GM19240 (cell line): ENCODE data around the gene DISC1.
"Not testable (repeated sequence)": the region's sequence is repeated elsewhere in the genome, so short reads cannot be mapped to it uniquely, and the experiment has no call there.

ENCODE experiments used
- DNase-seq: peaks from one replicate; pipeline ENCODE4 v3.0.0; 2011; ENCODE audit warnings: low spot score; ENCODE audit not compliant: insufficient read length

Gene DISC1

DNA sequence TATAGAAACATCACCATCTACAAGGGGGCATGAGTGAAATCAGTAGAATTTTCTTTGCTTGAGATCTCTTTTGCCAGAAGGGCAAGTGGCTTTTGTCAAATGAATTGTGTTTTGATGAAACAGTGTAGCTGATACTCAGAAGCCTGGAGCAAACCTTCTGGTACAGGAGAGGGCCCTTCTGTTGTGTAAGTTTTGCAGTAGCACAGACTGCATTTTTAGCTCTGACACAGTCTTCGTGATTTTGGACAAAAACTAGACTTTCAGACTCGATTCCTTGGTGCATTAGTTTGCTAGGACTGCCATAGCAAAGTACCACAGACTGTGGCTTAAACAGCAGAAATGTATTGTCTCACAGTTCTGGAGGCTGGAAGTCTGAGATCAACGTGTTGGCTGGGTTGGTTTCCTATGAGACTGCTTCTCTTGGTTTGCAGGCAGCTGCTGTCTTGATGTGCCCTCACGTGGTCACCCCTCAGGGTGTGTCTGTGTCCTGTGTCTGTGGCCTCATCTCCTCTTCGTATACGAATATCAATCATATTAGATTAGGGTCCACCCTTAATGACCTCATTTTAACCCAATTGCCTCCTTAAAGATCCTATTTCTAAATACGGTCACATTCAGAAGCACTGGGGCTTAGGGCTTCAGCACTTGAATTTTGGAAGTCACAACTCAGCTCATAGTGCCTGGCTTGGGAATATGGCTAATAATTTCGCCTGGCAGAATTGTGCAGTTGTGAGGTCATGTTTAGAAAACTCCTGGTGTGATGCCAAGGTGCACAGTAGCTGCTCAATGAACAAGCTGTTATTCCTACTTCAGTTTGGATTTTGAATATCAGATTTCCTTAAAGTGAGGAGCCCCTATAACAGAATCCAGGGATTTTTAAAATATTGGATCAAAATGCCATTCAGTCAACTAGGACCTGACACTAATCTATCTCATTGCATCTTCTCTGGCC is 21.2 kb upstream of the DISC1 start:
- DNase-seq, result no peak

DNA sequence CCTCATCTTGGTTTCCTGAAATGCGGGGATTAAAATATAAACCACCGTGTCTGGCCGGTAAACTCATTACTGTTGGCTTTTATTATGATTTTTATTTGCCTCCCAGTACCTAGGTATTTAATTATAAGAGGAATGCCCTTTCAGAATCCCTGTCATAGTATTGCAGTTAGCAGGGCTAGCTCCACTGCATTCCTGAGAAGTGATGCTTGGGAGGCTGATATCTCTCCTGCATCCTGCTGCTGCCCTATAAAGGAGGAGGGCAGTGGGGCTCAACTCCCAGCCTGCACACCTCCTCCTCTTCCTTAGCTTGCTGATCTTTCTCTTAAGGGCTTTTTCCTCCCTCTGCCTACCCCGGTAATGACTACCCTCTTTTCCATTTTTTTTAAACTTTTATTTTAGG is 19.9 kb upstream of the DISC1 start:
- no peak for DNase-seq

DNA sequence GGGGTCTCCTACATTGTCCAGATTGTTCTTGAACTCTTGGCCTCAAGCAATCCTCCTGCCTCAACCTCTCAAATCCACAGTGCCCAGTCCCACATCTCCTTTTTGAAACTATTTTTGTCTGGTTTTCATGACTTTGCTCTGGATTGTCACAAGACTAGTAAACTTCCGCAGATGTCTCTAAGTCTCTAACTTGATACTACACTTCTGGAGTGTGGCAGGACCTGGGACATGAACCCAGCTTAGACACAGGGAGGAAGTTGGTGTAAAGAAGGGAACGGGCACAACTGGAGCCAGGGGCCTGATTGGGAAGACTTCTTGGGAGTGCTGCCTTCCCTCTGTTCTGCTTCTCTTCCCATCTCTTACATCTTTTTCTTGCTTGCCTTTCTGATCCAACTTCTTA is 16.2 kb upstream of the DISC1 start:
- DNase-seq, result no peak

DNA sequence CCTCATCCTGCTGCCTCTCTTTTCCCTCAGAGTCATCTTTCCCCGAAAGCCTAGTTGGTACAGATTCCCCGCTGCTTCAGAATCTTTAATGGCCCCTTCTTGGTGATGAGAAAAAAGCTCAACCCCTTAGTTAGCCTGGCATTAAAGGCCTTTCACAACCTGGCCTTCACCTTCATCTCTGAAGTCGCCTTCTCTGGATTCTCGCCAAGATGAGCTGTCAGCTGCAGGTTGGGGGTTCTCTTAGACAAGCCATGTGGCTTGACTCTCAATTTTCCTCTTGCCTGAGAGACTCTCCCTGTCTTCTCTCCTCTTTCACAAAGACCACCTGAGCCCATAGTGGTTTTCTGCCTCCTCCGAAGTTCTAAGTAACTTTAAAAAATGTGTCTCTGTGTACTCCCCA is 15.5 kb upstream of the DISC1 start:
- no peak for DNase-seq

DNA sequence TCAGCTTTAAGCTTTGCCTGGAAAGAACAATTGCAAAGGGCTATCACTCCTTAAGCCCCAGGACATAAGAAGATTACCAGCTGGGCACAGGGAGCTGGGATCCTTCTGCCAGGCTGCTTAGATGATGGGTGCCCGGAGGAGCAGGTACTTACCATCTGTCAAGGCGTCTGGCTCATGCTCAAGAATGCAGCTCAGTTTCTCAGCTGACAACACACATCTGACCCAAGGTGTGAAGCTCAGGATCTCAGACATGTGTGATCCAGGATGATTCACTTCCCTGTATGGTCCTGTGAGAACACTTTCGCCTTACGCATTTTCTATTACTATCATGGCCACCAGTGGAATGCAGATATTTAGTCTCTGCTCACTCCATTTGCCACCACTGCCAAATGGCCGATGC is 14.7 kb upstream of the DISC1 start:
- no peak for DNase-seq

DNA sequence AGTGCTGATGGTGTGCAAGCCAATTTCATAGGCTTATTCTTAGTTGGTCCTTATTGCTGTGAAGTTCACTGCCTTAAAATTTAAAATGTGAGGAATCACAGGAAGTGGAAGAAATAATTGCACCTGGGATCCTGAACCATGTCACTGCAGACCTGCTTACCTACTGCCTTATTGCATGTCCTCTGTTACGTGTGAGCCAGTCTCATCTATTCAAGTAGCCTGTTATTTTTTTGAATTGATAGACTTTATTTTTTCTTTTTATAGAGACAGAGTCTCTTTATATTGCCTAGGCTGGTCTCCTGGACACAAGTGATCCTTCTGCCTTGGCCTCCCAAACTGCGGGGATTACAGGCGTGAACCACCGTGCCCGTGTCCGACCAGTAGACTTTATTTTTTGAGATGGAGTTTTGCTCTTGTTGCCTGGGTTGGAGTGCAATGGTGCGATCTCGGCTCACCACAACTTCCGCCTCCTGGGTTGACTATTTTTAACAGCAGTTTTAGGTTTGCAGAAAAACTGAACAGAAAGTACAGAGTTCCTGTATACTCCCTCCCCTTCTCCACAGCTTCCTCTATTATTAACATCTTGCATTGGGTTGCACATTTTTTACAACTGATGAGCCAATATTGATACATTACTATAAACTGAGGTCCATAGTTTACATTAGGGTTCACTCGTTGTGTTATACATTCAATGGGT is 14.0 kb upstream of the DISC1 start:
- no peak for DNase-seq

DNA sequence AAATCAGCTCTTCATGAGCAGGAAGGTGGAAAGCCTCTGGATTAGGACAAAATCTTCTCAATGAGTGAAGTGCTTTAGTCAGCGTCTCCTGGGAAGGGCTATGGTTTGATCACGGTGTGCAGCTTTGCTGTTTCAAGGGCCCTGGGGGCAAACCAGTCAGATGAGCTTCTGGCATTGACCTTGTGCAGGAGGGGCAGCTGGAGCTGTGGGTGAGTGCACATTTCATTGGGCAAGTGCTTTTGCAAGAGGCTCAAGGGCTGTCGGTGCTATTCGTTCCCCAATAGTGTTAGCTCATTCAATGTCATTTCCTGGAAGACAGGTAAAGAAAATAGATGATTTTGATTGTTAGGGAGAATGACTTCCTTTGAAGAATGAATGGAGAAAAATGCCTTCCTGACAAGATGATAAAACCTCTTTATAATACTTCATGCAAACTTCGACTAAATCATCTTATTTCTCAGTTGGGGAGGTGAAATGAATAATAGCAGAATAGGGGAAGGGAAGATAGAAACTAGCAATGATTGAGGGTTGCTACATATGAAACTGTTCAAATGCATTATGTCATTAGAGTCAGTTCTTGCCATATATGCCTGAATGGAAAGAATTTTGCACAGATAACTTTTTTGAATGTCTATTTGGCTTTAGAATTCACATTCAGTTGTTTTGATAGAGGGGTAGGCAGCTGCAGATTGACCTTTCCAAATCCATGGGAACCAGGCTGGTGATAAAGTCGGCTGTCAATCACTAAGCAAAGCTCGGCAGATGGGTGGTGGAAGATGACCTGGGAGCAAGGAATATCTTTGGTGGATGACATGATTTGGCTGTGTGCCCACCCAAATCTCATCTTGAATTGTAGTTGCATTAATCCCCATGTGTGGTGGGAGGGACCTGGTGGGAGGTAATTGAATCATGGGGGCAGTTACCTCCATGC is 12.9 kb upstream of the DISC1 start:
- no peak for DNase-seq

DNA sequence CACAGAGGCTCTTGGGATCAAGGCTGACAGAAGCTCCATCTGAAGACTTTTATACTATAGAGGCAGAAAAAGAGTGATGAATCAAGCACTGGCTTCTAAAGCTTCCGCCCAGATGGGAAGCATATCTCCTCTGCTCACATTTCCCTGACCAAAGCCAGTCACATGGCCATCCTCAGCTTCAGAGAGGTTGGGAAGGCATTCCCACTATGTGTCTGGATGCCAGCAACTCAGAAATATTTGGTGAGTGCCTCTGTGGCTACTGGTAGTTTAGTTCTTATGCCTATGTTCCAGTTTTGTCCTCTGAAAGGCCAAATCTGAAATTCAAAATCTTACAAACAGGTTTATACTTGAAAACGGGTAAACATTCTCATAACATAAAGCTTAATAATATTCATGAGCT is 9.9 kb upstream of the DISC1 start:
- no peak for DNase-seq

DNA sequence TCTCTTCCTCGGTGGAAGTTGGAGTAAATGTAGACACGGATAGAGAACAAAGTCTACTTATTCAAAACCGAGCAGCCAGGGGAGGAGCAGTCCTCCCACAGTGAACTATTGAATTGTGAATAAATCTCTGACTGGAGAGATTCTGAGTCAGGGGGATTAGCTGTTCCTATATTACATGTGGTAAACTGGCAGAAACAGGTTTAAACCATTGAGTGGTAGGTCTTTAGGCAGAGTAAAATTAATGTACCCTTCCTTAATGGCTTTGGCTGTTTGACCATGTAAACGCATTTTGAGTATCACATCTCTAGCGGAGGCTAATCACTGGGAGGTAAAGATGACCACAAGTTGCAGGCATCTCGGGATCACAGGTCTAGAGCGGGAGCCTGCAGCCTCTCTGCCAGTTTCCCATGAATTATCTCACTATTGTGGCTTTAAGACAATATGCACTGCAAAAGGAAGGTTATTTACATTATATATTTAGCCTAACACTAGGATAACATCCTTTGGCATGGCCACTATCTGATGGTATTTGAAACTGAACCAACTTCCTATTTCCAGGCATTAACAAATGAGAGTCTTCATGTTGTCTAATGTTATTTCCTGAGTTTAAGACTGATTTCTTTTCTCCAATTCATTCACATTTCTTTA is 7.9 kb upstream of the DISC1 start:
- no peak for DNase-seq

DNA sequence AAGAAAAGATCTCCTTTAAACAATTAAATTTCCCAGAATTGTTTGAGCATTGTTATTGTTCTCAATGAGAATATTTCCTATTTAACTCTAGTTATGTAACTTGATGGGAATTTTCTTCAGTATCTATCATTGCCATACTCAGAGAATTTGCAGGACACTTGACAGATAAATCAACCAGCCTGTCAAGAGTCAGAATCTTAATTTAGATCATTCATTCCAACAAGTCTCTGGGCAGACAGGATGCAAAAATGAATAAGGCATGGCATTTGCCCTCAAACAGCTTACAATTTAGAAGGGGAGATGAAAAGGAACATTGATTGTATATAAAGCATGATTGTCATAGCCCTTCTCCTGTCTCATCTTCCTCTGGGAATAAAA is 7.3 kb upstream of the DISC1 start:
- no peak for DNase-seq

DNA sequence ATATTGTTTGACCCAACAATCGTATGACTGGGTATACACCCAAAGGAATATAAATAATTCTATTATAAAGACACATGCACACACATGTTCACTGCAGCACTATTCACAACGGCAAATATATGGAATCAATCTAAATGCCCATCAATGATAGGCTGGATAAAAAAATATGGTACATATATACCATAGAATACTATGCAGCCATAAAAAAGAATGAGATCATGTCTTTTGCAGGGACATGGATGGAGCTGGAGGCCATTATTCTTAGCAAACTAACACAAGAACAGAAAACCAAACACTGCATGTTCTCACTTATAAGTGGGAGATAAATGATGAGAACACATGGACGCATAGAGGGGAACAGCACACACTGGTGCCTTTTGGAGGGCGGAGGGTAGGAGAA is 1.5 kb upstream of the DISC1 start:
- DNase-seq, result not testable (repeated sequence)

DNA sequence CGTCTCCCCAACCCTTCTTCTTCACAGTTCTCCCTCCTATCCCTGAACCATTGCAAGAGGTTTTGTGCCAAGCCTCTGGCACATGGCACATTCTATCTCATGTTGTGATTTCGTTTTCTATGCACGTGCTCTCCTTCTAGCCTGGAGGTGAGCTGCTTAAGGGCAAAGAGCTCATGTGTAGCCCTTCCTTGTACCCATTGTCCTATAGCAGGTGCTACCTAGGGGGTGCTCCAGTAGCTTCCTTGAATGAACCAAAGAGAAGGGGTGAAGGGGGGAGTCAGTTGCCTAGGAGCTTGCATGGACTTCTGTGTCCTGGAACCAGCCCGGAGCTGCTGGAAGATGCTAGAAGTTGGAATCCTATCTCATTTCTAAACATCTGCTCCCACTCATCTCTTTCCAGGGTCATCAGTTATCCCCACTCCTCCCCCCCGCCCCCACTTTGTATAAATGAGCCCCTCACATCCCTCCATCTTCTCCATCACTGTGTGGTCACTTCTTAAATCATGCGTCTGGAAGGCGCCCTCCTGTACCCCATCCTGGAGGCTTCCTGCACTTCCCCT is 535 bp upstream of the DISC1 start:
- DNase-seq, result no peak

DNA sequence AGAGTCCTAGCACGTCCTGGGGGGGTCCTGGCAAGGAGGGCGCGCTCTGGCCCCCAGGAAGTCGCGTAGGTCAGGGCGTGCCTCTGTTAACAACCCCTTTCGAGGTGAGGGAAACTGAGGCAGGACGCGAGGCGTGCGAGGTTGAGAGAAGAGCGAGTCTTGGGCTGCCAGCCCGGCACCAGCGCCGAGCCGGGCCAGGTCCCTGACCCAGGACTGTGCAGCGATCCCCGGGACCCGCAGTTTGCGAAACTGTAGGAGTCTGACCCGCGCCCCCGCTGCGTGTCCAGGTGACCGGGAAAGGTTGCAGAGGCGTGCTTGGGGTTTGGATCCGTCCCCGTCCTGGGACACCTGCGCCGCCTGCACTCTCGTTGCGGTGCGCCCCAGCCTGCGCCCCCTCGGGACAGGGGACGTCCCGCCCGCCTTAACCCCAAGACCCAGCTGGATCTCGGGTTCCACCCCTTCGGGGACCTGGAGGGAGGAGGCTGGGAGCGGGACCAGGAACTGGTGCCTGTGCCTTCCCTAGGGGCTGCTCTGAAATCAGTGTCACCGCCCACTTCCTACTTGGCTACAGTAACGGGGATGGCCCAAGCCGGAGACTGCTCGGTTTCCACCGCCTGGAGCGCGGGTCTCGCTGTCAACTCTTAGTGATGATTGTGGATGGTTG is 493 bp downstream of the DISC1 start:
- DNase-seq, result no peak

DNA sequence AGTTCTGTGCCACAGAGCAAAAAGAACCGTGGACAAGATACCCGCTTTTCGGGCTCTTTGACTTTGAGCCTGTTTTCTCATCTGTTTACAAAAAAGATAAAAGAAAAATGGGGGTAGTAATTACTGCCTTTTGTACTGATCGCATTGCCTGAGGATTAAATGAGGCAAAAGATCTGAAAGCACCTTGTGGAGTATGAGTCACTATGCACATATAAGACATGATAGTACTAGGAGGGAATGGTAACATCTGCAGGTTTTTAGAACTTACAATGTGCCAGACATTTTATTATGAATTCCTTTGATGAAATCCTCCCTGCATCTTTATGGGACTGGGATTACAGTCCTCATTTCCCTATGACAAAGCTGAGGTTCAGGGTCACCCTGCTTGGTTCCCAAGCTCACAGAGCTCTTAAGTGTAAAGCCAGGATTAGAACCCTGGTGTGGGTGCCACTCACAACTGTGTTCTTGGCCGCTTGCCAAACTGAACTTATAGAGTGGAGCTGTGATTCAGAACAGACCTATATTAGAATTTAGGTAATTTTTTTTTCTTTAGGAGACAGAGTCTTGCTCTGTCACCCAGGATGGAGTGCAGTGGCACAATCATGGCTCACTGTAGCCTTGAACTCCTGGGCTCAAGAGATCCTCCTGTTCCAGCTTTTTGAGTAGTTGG is 1.8 kb downstream of the DISC1 start:
- DNase-seq, result no peak

DNA sequence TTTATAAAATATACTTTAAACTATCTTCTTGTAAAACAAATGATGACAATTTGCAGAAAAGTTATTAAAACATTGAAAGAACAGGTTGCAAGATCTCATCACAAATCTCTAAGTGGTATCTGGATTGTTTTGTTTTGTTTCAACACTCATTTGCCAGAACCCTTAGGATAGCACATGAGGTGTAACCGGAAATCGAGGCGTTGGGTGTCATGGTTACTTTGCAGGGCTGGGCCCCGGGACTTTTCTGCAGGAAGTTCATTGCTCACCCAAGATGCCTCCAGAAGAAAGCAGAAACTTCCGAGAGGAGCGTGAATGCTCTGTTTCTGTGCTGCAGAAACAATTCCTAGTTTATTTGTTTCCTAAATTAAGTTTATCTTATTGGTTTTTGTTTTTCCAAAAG is 2.5 kb downstream of the DISC1 start:
- no peak for DNase-seq

DNA sequence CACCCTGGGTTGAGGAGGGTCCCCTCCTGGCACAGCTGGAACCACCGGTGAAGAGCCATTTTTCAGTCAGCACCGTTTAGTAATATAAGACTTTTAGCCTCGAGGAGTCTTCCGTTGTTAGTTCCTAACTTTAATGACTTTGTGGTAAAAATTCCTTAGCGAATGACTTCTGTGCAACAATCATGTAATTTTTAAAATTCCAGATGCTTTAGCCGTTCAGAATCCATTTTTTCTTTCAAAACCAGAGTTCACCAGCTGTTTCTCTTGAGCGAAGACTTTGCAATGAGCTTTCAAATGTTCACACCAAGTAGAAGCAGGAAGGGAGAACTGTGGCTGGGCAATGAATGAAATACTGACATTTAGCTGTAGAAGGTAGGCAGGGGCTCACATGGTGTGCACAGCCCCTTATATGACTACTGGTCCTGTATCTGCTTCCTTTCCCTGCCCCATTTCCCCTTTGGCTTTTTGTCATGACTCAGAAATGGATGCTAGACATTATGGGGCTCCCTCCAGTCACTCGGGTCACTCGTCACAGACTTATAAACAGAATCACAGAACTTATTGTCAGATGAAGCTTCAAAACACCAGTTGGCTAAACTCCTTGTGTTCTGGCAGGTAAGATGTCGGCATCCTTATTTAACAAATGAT is 4.1 kb downstream of the DISC1 start:
- no peak for DNase-seq

DNA sequence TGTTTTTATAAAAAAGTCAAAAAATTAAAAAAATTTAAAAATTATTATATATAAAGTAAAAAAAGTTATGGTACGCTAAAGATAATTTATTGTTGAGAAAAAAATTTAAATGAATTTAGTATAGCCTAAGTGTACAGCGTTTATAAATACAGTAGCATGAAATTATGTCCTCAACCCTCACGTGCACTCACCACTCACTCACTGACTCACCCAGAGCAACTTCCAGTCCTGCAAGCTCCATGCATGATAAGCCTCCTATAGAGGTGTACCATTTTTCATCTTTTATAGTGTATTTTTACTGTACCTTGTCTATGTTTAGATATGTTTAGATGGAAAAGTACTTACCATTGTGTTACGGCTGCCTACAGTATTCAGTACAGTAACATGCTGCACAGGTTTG is 5.1 kb downstream of the DISC1 start:
- DNase-seq, result no peak

DNA sequence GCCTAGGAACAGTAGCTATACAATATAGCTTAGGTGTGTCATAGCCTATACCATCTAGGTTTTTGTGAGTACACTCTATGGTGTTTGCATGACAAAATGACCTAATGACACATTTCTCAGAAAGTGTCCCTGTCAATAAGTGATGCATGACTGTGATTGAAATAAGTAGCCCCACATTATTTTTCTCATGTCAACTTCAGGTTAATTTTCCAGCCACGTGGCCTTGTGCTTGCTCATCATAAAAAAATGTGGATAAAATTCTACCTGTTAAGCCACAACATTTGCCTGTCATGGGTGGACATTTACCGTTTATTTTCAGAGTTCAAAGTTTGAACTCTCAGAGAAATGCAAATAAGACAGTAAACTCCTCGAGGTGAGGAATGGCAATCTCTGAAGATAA is 5.5 kb downstream of the DISC1 start:
- DNase-seq, result no peak

DNA sequence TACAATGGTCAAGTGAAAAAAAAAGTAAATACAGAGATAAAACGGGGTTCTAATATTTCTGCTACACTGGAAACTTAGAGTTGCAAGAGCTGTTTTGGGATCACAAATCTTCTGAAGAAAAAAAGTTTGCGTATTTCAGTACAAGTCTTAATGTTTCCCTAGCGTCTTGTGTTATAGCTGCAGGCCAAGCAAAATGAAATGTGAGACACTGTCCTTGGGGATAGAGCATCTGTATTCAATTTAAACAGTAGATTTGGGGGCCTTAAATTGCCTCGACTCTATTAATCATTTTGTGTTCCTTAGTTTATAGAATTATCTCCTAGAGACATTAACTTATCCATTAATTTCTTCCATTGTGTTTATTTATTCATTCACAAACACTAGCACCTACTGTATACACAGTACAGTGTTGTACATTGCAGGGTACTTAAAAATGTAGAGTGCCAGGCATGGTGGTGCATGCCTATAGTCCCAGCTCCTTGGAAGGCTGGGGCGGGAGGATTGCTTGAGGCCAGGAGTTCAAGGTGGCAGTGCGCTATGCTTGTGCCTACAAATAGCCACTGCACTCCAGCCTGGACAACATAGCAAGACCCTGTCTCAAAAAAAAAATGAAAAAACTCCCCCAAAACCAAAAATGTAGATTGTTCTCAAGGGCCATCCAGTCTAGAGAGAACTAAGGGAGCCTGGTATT is 7.9 kb downstream of the DISC1 start:
- DNase-seq, result no peak
